ENCODE measurements around the gene CIAO2A. TPM values are rescaled to one million over a fixed set of nuclear protein-coding genes. Genes with fewer than 3 reads are reported as not detected.

CIAO2A gene
- total RNA-seq, 1 donor from 2014 or later, result 57.9 TPM

GRCh38 chr15:64051093-64051402 is 42.6 kb downstream of the CIAO2A start:
- intact Hi-C loops (cut with DNase I), result no loop called here
- DNase-seq (no peak), ATAC-seq (ENCODE audit: poor library complexity) (no peak)

DNA sequence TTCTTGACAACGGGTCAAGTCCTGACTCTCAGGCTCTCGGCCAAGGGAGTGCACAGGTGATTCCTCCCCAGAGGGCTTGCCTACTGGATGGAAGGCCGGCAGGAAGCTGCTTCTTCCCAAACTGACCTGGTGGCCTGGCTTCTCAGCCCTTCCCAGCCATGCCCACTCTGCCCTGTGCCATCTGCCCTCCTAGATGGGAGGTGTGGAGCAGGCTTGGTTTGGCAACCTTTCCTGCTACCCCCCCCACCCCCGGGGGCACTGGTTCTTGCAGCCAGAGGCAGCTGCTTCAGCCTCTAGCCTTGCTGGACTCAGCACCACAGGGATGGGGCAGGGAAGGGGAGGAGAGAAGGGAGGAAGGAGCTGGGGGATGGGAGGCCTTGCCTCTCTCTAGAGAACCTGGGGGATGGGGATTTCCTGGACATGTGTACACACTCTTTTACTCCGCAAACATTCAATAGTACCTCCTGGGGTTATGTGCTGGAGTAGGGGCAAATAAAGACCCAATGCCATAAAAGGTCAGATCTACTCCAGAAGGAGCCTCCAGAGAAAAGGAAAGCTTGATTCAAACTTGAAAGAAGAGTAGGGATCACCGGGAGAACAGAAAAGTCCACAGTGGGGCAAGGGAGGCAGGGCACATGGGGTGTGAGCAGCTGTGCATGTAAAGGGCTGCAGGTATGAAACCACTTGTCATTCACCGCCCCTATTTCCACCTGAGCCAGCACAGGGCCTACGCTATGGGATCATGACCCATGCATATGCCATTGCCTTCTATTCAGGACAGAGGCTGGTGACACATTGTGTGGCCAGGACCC is 43.2 kb downstream of the CIAO2A start:
- no peak for ATAC-seq (ENCODE audit: poor library complexity)
- intact Hi-C loops (cut with DNase I), result no loop called here

GRCh38 chr15:64048781-64049460 is 44.7 kb downstream of the CIAO2A start:
- intact Hi-C loops (cut with DNase I), result loop anchor here (10.0 kb wide), 3 partner anchors 64 to 134 kb away; no protein-coding TSS in a partner anchor
- DNase-seq, result no peak
- no peak for ATAC-seq (ENCODE audit: poor library complexity)

More for the DNA sequence above, 43.2 kb downstream of the CIAO2A start:
- no peak for DNase-seq

- DNase-seq (peak; percentile 88), ATAC-seq (ENCODE audit: poor library complexity) (peak; percentile 88)
- intact Hi-C loops (cut with DNase I), result loop anchor here (10.0 kb wide), 3 partner anchors 62 to 132 kb away; no protein-coding TSS in a partner anchor
Observed at GRCh38 chr15:64046421-64047153, 47.1 kb downstream of the CIAO2A start, which contains the start of gene DAPK2. DAPK2 (minus strand) TSS chr15:64046485; CDS start chr15:64040261, 6,224 bp downstream.

GRCh38 chr15:64045774-64046420 is 47.7 kb downstream of the CIAO2A start:
- peak; percentile 50 for ATAC-seq (ENCODE audit: poor library complexity)
- peak; percentile 67 for DNase-seq
- intact Hi-C loops (cut with DNase I), result loop anchor here (10.0 kb wide), 3 partner anchors 61 to 131 kb away; no protein-coding TSS in a partner anchor

DNA sequence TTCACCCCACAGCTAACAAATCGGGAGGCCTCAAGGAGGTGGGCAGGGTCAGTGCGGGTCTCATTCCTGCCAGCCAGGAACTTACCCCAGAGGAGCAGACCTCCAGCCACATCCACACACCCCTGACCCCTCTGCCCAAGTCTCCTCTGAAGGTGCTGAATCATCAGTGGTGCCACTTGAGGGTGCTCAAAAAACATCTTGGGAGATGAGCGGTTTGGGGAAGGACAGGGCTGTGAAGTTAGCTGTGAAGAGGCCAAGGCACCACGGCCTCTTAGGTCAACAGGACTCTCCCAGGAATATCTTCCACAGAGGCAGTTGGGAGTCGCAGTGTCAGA is 48.6 kb downstream of the CIAO2A start:
- intact Hi-C loops (cut with DNase I), result loop anchor here (10.0 kb wide), 3 partner anchors 60 to 130 kb away; no protein-coding TSS in a partner anchor
- DNase-seq, result no peak
- ATAC-seq (ENCODE audit: poor library complexity), result peak; percentile 2

DNA sequence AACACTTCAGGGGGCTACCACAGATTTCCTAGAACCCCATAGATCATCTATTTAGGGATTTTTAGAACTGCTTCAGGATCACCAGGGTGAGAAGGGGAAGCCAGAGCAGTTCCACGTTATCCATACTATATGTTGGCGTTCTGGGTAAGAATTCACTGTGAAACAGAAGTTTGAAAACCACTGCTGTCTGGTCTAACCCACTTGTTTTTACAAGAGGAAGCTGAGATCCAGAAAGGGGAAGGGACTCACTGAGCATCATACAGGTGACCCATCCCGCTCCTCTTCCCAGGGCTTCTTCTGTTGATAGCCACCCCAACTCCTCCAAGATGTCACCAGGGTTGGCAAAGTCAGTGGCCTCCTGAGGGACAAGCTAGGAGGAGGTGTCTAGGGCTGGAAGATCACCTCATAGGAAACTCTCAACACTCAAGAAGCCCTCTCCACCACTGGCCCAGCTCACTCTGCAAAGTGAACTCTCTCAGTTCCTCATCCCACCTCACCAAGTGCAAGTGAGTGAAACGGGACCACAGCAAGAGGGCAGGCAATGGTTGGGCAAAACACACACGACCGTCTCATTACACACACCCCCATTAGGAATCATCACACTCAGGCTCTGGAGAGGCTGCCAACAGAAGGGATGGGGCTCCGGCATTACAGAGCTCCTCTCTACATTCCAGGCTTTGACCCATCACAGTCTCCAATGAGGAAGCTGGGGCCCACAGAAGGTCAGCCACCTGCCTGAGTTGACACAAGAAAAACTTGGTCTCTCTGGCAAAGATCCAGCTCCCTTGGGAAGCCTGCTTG is 49.1 kb downstream of the CIAO2A start:
- intact Hi-C loops (cut with DNase I), result loop anchor here (10.0 kb wide), 3 partner anchors 60 to 130 kb away; no protein-coding TSS in a partner anchor
- no peak for DNase-seq
- ATAC-seq (ENCODE audit: poor library complexity), result peak; percentile 1

DNA sequence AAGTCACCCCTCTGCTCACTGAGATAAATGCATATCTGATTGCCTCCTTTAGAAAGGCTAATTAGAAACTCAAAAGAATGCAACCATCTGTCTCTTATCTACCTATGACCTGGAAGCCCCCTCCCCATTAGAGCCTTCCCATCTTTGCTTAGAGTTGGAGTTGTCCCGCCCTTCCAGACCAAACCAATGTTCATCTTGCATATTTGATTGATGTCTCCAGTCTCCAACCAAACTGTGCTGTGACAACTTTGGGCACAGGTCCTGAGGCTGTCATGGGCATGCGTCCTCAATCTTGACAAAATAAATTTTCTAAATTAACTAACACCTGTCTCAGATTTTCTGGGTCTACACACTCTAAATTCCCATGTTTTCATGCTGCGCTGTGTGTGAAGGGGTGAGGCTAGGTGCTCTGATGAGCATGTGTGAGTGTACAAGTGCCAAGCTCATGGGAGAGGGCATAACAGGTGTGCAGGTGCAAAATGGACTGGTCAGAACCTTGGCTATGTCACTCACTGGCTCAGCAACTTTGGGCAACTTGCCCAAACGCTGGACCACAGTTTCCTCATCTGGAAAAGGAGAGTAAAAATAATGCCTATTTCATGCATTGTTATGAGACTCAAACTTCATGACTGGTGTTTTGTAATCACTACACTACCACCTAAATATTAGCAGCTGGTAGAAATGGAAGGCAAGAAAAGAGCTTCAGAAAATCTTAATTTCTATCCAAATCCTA is 54.6 kb downstream of the CIAO2A start:
- DNase-seq (no peak), ATAC-seq (ENCODE audit: poor library complexity) (no peak)
- intact Hi-C loops (cut with DNase I), result no loop called here

DNA sequence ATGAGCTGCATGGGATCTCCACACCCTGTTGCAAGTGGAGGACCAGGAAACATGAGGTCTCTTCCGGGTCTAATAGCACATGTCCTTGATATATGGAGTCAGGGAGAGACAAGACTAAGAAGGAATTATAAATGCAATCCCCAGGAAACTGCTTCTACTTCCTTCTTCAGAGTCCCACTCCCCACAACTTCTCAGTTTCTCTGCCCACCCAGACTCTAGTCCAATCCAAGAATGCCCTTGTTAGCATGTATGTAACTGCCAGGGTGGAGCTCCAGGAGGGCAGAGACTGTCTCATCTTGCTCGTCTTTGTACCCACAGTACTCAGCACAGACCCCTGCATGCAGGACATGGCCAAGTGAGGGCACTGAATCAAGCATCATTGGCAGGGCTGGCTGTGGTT is 55.7 kb downstream of the CIAO2A start:
- intact Hi-C loops (cut with DNase I), result no loop called here
- ATAC-seq (ENCODE audit: poor library complexity) (no peak), DNase-seq (no peak)

- ATAC-seq (ENCODE audit: poor library complexity), result no peak
- DNase-seq, result no peak
- intact Hi-C loops (cut with DNase I), result no loop called here
Observed at GRCh38 chr15:64037116-64037515, 56.5 kb downstream of the CIAO2A start.

- DNase-seq (no peak), ATAC-seq (ENCODE audit: poor library complexity) (peak; percentile 50)
- intact Hi-C loops (cut with DNase I), result no loop called here
Observed at GRCh38 chr15:64035525-64035924, 58.1 kb downstream of the CIAO2A start.

DNA sequence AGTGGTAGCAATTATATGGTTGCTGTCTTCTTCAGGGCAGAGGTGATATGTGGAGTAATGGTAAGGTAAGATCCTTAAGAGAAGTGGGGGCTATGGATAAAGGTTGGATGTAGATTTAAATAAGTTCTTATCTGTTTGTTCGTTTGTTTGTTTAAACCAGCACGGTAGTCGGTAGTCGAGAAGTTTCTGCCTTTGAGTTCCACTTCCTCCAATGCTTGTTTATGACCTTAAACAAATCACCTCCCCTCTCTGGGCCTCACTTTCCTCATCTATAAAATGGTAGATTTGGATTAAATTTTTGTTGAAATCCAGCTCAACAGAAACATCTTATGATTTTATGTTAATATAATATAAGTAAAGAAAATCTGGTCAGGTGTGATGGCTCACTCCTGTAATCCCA is 59.1 kb downstream of the CIAO2A start:
- ATAC-seq (ENCODE audit: poor library complexity), result no peak
- intact Hi-C loops (cut with DNase I), result no loop called here

DNA sequence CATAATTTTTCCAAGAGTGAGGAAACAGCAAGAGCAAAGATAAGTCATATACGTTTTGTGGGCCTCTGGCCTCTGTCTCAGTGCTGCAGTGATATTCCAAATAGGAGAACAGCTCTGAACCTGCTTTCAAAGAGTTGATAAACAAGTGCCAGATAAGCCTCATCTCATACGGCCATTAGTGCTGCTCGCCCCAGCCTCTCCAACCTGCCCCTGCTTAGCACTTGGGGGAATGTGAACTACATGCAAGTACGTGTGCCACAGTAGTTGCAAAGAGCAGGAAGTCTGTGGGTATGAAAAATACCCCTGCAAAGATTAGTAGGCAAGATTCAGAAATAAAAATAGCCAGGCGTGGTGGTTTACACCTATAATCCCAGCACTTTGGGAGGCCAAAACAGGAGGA is 61.3 kb downstream of the CIAO2A start:
- no peak for DNase-seq
- peak; percentile 44 for ATAC-seq (ENCODE audit: poor library complexity)
- intact Hi-C loops (cut with DNase I), result no loop called here

More for the DNA sequence above, 59.1 kb downstream of the CIAO2A start:
- DNase-seq, result no peak

DNA sequence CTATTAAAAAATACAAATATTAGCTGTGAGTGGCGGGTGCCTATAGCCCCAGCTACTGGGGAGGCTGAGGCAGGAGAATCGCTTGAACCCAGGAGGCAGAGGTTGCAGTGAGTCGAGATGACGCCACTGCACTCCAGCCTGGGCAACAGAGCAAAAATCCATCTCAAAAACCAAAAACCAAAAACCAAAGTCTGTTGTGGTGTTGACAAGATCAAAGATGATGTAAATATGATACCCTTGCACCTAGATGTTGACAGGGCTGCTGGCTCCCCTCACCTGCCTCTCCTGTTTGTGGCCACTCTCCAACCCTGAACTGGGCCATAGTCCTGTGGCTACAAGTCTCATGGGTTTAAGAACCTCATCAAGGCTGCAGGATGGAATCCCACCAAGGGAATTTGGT is 63.5 kb downstream of the CIAO2A start:
- no peak for DNase-seq
- ATAC-seq (ENCODE audit: poor library complexity), result no peak
- intact Hi-C loops (cut with DNase I), result no loop called here

DNA sequence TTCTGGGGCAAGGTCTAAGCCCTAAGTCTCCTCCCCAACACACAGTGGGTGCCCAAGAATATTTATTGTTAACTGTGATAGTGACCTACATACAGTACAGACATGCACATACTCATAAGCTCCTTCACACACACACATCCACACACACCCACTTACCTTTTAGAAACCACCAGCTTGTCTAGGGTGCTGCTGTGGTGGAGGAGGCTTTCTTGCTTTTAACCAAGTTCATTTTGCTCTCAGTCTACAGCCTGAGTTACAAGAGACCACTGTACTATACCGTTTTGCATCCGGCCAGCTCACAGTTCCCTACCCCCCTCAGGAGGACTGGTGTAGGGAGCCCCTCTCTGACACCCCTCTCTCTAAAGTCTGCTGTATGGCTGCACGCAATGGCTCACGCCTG is 64.0 kb downstream of the CIAO2A start:
- DNase-seq (no peak), ATAC-seq (ENCODE audit: poor library complexity) (no peak)
- intact Hi-C loops (cut with DNase I), result no loop called here

- ATAC-seq (ENCODE audit: poor library complexity) (no peak), DNase-seq (no peak)
- intact Hi-C loops (cut with DNase I), result no loop called here
Observed at GRCh38 chr15:64029110-64029509, 64.5 kb downstream of the CIAO2A start.

DNA sequence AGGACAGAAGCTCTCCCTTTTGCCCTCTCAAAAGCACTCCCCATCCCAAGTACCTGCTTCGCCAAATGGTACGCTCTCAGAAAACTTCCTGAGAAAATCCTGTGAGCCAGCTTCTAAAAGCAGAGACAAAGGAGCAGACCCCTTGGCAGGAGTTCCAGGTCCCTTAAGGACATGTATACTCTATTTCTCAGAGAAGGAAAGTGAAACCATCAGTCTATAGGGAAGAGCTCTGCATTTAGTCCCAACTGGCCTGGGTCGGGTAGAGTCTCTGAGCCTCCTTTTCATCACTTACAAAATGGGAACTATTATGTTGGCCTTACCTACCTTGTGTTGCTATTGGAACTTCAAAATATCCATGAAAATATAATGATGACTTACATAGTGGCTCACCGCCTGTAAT is 67.0 kb downstream of the CIAO2A start:
- ATAC-seq (ENCODE audit: poor library complexity) (no peak), DNase-seq (no peak)
- intact Hi-C loops (cut with DNase I), result no loop called here
